H9 (cell line): ENCODE results near the gene DNAJC7. TPM values are rescaled to one million over a fixed set of nuclear protein-coding genes. Genes with fewer than 3 reads are reported as not detected.

Source experiments
- DNase-seq: peaks from one replicate; pipeline ENCODE4 v3.0.0-alpha.2; 2017
- H2AFZ ChIP-seq: one replicate; pipeline ENCODE4 v1.6.1; 2013; ENCODE audit warnings: mild to moderate bottlenecking, low read length, control low read depth, moderate library complexity
- H2AK5ac ChIP-seq: 2 replicates; pipeline ENCODE4 v1.6.1; 2013; ENCODE audit warnings: low read length, control low read depth, mixed read lengths; ENCODE audit not compliant: insufficient read length
- H2BK120ac ChIP-seq: one replicate; pipeline ENCODE4 v1.6.1; 2013; ENCODE audit warnings: low read depth, mild to moderate bottlenecking, low read length, control low read depth, inconsistent platforms; ENCODE audit not compliant: poor library complexity, severe bottlenecking
- H2BK12ac ChIP-seq: 2 replicates; pipeline ENCODE4 v1.6.1; 2013; ENCODE audit warnings: low read length, control low read depth, mixed read lengths, low read depth; ENCODE audit not compliant: insufficient read length
- H2BK15ac ChIP-seq: 2 replicates; pipeline ENCODE4 v1.6.1; 2013; ENCODE audit warnings: low read depth, low read length, control low read depth
- H2BK20ac ChIP-seq: one replicate; pipeline ENCODE4 v1.6.1; 2013; ENCODE audit warnings: low read depth, mild to moderate bottlenecking, low read length, control low read depth, inconsistent platforms; ENCODE audit not compliant: poor library complexity, severe bottlenecking
- H2BK5ac ChIP-seq: 2 replicates; pipeline ENCODE4 v1.6.1; 2013; ENCODE audit warnings: low read length, control low read depth, mixed read lengths; ENCODE audit not compliant: insufficient read length
- H3K14ac ChIP-seq: 2 replicates; pipeline ENCODE4 v1.6.1; 2013; ENCODE audit warnings: low read length, control low read depth; ENCODE audit not compliant: insufficient read depth
- H3K18ac ChIP-seq: 2 replicates; pipeline ENCODE4 v1.6.1; 2013; ENCODE audit warnings: low read depth, mild to moderate bottlenecking, mixed read lengths, low read length, control low read depth; ENCODE audit not compliant: insufficient read length
- H3K23ac ChIP-seq: 2 replicates; pipeline ENCODE4 v1.6.1; 2013; ENCODE audit warnings: low read length, control low read depth, mixed read lengths, low read depth; ENCODE audit not compliant: insufficient read length
- H3K23me2 ChIP-seq: 2 replicates; pipeline ENCODE4 v1.6.1; 2013; ENCODE audit warnings: low read depth, mild to moderate bottlenecking, mixed read lengths, low read length, control low read depth; ENCODE audit not compliant: insufficient read length, poor library complexity, severe bottlenecking
- H3K27ac ChIP-seq: 2 replicates; pipeline ENCODE4 v1.5.1; 2013; ENCODE audit warnings: low read length, control low read depth, mixed read lengths, low read depth; ENCODE audit not compliant: insufficient read length
- H3K27me3 ChIP-seq: 2 replicates; pipeline ENCODE4 v1.6.1; 2013; ENCODE audit warnings: low read length, control low read depth, inconsistent platforms; ENCODE audit not compliant: insufficient read depth
- H3K4ac ChIP-seq: 2 replicates; pipeline ENCODE4 v1.6.1; 2013; ENCODE audit warnings: low read depth, mild to moderate bottlenecking, control low read depth, inconsistent platforms, low read length, moderate library complexity
- H3K4me1 ChIP-seq: 2 replicates; pipeline ENCODE4 v1.6.1; 2013; ENCODE audit warnings: low read length, control low read depth, inconsistent platforms; ENCODE audit not compliant: insufficient read depth
- H3K4me2 ChIP-seq: 2 replicates; pipeline ENCODE4 v1.6.1; 2013; ENCODE audit warnings: low read length, control low read depth, mixed read lengths; ENCODE audit not compliant: insufficient read length, insufficient read depth
- H3K56ac ChIP-seq: 2 replicates; pipeline ENCODE4 v1.6.1; 2013; ENCODE audit warnings: low read depth, mild to moderate bottlenecking, mixed read lengths, low read length, control low read depth; ENCODE audit not compliant: insufficient read length
- H3K79me1 ChIP-seq: 2 replicates; pipeline ENCODE4 v1.6.1; 2013; ENCODE audit warnings: low read depth, mild to moderate bottlenecking, moderate library complexity, low read length, control low read depth, inconsistent platforms; ENCODE audit not compliant: insufficient read depth, poor library complexity, severe bottlenecking
- H3K79me2 ChIP-seq: 2 replicates; pipeline ENCODE4 v1.6.1; 2013; ENCODE audit warnings: low read length, control low read depth, inconsistent platforms; ENCODE audit not compliant: insufficient read depth
- H3K9ac ChIP-seq: 2 replicates; pipeline ENCODE4 v1.6.1; 2013; ENCODE audit warnings: low read length, control low read depth, mixed read lengths; ENCODE audit not compliant: insufficient read length; ENCODE audit errors: extremely low read depth
- H3K9me3 ChIP-seq: one replicate; pipeline ENCODE4 v1.6.1; 2013; ENCODE audit warnings: low read depth, low read length, inconsistent platforms; ENCODE audit not compliant: control insufficient read depth
- H3T11ph ChIP-seq: one replicate; pipeline ENCODE4 v1.6.1; 2013; ENCODE audit warnings: mild to moderate bottlenecking, low read length, control low read depth, inconsistent platforms
- H4K20me1 ChIP-seq: one replicate; pipeline ENCODE4 v1.6.1; 2013; ENCODE audit not compliant: control insufficient read depth, insufficient read length, insufficient read depth
- H4K5ac ChIP-seq: 2 replicates; pipeline ENCODE4 v1.6.1; 2013; ENCODE audit warnings: low read depth, mild to moderate bottlenecking, mixed read lengths, low read length, control low read depth; ENCODE audit not compliant: insufficient read length
- H4K8ac ChIP-seq: replicated peaks from 2 replicates; pipeline ENCODE4 v1.6.1; 2013; ENCODE audit warnings: low read length, control low read depth, mixed read lengths, low read depth; ENCODE audit not compliant: insufficient read length
- H4K91ac ChIP-seq: 2 replicates; pipeline ENCODE4 v1.6.1; 2013; ENCODE audit warnings: low read depth, mild to moderate bottlenecking, moderate library complexity, mixed read lengths, low read length, control low read depth; ENCODE audit not compliant: insufficient read length
- H3K27ac Mint-ChIP-seq, 3 experiments: 2 replicates in 2 of 3; 3 replicates in 1 of 3; pipeline ENCODE4 v1.8.0; 2020 to 2021; ENCODE audit warnings: mixed read lengths in 3 of 3, mild to moderate bottlenecking in 1 of 3, moderate library complexity in 1 of 3
- H3K27me3 Mint-ChIP-seq: 2 replicates; pipeline ENCODE4 v1.8.0; 2021; ENCODE audit warnings: low read depth, mild to moderate bottlenecking, moderate library complexity, mixed read lengths
- H3K36me3 Mint-ChIP-seq, 3 experiments: 2 replicates in 2 of 3; 3 replicates in 1 of 3; pipeline ENCODE4 v1.8.0; 2020 to 2021; ENCODE audit warnings: low read depth in 3 of 3, mixed read lengths in 3 of 3; ENCODE audit not compliant: insufficient read depth in 1 of 3
- H3K4me1 Mint-ChIP-seq, 2 experiments: 2 replicates each; pipeline ENCODE4 v1.8.0; 2020; ENCODE audit warnings: mixed read lengths in 2 of 2
- H3K4me3 Mint-ChIP-seq, 2 experiments: 2 replicates in 1 of 2; 3 replicates in 1 of 2; pipeline ENCODE4 v1.8.0; 2020 to 2021; ENCODE audit warnings: mild to moderate bottlenecking in 2 of 2, mixed read lengths in 2 of 2, moderate library complexity in 1 of 2
- H3K9me3 Mint-ChIP-seq, 2 experiments: 2 replicates in 1 of 2; 3 replicates in 1 of 2; pipeline ENCODE4 v1.8.0; 2020; ENCODE audit warnings: mild to moderate bottlenecking in 2 of 2, mixed read lengths in 2 of 2, moderate library complexity in 1 of 2
- WGBS: extraction: QIAGEN DNeasy Blood & Tissue Kit; methylation state at CpG from one replicate; pipeline ENCODE4 v1.1.7; 2013; ENCODE audit warnings: missing lambda C conversion rate, low lambda C conversion rate, mixed read lengths; ENCODE audit not compliant: insufficient read length; ENCODE audit errors: extremely low coverage; 5-methylcytosine and 5-hydroxymethylcytosine counted together
- total RNA-seq: library from RNA; stranded (reverse); gene quantifications from 2 replicates; pipeline ENCODE4 v1.2.1, GENCODE V29; 2021
- TF ChIP-seq, protein P1 (sequence below): fragments of 200-600 bp; sonication (generic); conservative IDR thresholded peaks from 3 replicates; pipeline ENCODE4 v1.8.0; 2021; ENCODE audit warnings: antibody characterized with exemption, mild to moderate bottlenecking

Gene DNAJC7
- total RNA-seq, 1 experiment from 2014 or later: 141 TPM

DNA sequence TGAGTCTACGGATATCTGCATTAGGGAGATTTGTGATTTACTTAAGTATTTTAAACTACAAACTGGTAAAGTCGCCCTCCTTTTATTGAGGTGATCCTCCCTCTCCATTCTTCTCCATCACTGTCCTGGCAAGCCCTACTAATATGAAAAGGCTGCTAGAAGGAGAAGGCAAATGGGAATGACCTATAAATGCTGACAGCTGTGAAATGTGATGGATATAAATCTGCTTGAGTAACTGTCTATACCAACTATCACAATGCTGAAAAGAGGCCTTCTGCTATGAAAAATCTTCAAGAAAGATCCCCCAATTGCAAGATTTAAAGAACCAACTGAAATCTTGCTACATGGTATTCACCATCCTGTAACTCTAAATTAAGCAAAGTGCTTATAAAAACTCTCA, 15.5 kb downstream of the DNAJC7 start:
- no peak overlapping the region for H3K14ac ChIP-seq
- no peaks in the 10 kb centered on the region for H3K27me3 Mint-ChIP-seq
- H3K4me3 Mint-ChIP-seq: no peak overlapping the region
- H2AK5ac ChIP-seq: no peak overlapping the region
- H3K27ac ChIP-seq: no peak overlapping the region
- TF ChIP-seq, protein P1, sequence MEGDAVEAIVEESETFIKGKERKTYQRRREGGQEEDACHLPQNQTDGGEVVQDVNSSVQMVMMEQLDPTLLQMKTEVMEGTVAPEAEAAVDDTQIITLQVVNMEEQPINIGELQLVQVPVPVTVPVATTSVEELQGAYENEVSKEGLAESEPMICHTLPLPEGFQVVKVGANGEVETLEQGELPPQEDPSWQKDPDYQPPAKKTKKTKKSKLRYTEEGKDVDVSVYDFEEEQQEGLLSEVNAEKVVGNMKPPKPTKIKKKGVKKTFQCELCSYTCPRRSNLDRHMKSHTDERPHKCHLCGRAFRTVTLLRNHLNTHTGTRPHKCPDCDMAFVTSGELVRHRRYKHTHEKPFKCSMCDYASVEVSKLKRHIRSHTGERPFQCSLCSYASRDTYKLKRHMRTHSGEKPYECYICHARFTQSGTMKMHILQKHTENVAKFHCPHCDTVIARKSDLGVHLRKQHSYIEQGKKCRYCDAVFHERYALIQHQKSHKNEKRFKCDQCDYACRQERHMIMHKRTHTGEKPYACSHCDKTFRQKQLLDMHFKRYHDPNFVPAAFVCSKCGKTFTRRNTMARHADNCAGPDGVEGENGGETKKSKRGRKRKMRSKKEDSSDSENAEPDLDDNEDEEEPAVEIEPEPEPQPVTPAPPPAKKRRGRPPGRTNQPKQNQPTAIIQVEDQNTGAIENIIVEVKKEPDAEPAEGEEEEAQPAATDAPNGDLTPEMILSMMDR: no peak
- no peaks in the 10 kb centered on the region for H3K9me3 Mint-ChIP-seq
- no peaks in the 10 kb centered on the region for H3K23me2 ChIP-seq
- no peaks in the 10 kb centered on the region for H3K79me1 ChIP-seq
- H3K4me2 ChIP-seq: no peak overlapping the region
- H3T11ph ChIP-seq: no peak overlapping the region
- no peaks in the 10 kb centered on the region for H3K27me3 ChIP-seq
- no peaks in the 10 kb centered on the region for H3K9me3 ChIP-seq
- peaks cover 25 to 60% (median 54%) of the 10 kb centered on the region in 3 experiments; a peak in 6 of 7 replicates for H3K36me3 Mint-ChIP-seq
- H2AFZ ChIP-seq: no peak overlapping the region
- no peak overlapping the region for H2BK12ac ChIP-seq
- H3K4me1 Mint-ChIP-seq: 0 out of 4 replicates have a peak, but pooled peaks cover 0 to 4% of the 10 kb centered on the region in 2 experiments
- no peaks in the 10 kb centered on the region for H3K4me1 ChIP-seq
- DNase-seq: no peak
- no peak overlapping the region for H3K18ac ChIP-seq
- no CpG with 5 or more reads among the region's 2 CpGs for WGBS
- H2BK15ac ChIP-seq: no peak overlapping the region
- H3K23ac ChIP-seq: no peak overlapping the region
- H2BK120ac ChIP-seq: no peak overlapping the region
- H2BK20ac ChIP-seq: no peak overlapping the region
- H3K79me2 ChIP-seq: peaks cover 2% of the 10 kb centered on the region; the same call in 1 of the 2 replicates
- no peaks in the 10 kb centered on the region for H4K20me1 ChIP-seq
- no peak overlapping the region for H3K9ac ChIP-seq
- no peak overlapping the region for H3K56ac ChIP-seq
- H3K4ac ChIP-seq: no peak overlapping the region
- H4K91ac ChIP-seq: no peak overlapping the region
- no peak overlapping the region for H2BK5ac ChIP-seq
- no peak overlapping the region for H3K27ac Mint-ChIP-seq
- H4K5ac ChIP-seq: no peak overlapping the region
- no peak overlapping the region for H4K8ac ChIP-seq
